ENCODE data around the gene CADM2.

The CADM2 gene

DNA sequence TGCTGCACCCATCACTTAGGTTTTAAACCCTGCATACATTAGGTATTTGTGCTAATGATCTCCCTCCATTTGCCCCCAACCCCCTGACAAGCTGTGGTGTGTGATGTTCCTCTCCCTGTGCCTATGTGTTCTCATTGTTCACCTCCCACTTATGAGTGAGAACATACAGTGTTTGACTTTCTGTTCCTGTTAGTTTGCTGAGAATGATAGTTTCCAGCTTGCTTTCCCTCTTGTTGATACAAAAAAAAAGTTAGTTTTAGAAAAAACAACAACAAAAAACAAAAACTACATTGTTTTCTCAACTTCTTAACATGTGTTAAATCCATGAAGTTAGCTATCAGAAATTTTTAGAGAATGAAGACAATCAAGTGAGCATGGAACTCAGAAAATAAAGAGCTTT, 1079.1 kb downstream of the CADM2 start:
- TF ChIP-seq, protein P1, sequence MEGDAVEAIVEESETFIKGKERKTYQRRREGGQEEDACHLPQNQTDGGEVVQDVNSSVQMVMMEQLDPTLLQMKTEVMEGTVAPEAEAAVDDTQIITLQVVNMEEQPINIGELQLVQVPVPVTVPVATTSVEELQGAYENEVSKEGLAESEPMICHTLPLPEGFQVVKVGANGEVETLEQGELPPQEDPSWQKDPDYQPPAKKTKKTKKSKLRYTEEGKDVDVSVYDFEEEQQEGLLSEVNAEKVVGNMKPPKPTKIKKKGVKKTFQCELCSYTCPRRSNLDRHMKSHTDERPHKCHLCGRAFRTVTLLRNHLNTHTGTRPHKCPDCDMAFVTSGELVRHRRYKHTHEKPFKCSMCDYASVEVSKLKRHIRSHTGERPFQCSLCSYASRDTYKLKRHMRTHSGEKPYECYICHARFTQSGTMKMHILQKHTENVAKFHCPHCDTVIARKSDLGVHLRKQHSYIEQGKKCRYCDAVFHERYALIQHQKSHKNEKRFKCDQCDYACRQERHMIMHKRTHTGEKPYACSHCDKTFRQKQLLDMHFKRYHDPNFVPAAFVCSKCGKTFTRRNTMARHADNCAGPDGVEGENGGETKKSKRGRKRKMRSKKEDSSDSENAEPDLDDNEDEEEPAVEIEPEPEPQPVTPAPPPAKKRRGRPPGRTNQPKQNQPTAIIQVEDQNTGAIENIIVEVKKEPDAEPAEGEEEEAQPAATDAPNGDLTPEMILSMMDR (conservative IDR thresholded peaks at IDR 0.05; ENCODE audit: control insufficient read depth, insufficient read depth, low read depth, low read length): no peak
- no peak overlapping the region for H3K4me3 ChIP-seq (ENCODE audit: control insufficient read depth, low read depth, low read length)
- DNase-seq (ENCODE audit: low read depth): no peak

DNA sequence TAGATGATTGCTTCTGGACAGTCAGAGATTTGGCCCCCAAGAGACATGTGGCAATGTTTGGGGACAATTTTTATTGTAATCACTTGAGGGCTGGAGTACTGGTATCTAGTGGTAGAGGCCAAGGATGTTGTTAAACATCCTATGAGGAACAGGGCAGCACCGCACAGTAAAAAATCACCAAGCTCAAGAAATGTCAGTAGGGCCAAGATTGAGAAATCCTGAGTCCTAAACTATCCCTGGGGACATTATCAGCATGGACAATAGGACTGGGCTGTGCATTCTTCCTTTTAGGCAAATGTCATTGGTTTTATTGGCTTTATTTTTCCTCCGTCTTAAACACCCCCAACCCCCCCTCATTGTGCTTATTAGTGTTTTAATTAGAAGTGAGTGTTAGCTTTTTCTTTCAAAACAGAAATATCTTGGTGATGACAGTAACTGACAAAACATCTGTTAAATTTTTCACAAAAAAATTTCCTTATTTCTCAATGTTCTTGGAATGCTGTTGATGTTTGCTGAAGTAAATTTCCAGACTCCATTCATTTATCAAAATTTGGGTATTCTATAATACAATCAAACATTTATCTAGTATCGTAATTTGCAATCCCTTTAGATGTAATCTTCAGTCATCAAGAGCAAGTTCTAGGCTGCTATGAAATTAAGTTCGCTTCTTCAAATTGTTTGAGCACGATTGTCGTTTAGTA, 1087.8 kb downstream of the CADM2 start:
- DNase-seq (ENCODE audit: low read depth): no peak
- TF ChIP-seq, protein P1 (conservative IDR thresholded peaks at IDR 0.05; ENCODE audit: control insufficient read depth, insufficient read depth, low read depth, low read length): no peak
- no peak overlapping the region for H3K4me3 ChIP-seq (ENCODE audit: control insufficient read depth, low read depth, low read length)

DNA sequence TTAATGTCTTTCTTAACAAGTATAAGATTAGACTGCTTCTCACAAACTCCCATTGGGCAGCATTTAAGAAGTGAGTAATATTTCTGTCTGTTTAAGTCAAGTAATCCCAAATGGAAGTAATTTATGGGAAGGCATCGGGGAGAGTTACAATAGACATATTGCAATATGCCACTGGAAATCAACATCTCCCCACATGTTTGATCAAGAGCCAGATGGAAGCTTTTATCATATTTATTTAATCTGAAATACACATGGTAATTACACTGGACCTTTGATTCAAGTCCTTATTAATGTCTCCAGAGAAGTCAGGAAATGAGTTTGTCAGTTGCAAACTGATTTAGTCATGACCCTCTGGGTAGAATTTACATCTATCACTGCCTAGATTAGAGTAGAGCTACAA, 1088.4 kb downstream of the CADM2 start:
- TF ChIP-seq, protein P1 (conservative IDR thresholded peaks at IDR 0.05; ENCODE audit: control insufficient read depth, insufficient read depth, low read depth, low read length): no peak
- no peak for DNase-seq (ENCODE audit: low read depth)
- no peak overlapping the region for H3K4me3 ChIP-seq (ENCODE audit: control insufficient read depth, low read depth, low read length)

DNA sequence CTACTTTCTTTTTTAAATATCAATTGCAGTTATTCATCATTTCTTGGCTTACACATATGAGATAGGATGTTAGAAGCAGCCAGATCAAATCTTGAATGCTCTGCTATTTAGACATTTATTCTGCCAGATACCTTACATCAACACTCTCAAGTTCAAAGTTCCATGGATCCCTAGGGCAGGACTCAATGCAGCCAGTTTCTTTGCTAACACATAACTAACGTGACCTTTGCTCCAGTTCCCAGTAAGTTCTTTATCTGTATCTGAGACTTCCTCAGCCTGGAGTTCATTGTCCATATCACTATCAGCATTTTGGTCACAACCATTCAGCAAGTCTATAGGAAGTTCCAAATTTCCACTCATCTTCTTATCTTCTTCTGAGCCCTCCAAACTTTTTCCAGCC, 1092.3 kb downstream of the CADM2 start:
- no peak for DNase-seq (ENCODE audit: low read depth)
- TF ChIP-seq, protein P1 (conservative IDR thresholded peaks at IDR 0.05; ENCODE audit: control insufficient read depth, insufficient read depth, low read depth, low read length): no peak
- no peak overlapping the region for H3K4me3 ChIP-seq (ENCODE audit: control insufficient read depth, low read depth, low read length)

DNA sequence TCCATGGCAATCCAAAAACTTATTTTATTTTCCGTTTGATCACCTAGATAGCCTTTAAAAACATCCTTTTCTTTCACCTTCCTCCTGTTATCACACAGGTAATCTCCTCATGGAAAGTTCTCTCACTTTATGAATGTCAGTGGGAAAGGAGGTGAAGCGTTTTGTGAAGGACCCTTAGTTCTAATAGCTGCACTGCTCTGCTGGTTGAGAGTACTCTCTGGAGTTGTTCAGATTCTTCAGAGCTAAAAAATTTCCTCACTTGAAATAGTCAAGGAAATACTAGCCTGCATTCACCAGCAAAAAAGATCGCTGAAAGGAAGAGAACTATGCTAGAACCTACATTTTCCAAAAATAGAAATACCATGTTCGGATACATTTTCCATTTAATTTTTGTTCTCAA, 1097.2 kb downstream of the CADM2 start:
- TF ChIP-seq, protein P1 (conservative IDR thresholded peaks at IDR 0.05; ENCODE audit: control insufficient read depth, insufficient read depth, low read depth, low read length): no peak
- H3K4me3 ChIP-seq (ENCODE audit: control insufficient read depth, low read depth, low read length): no peak overlapping the region
- DNase-seq (ENCODE audit: low read depth): no peak

DNA sequence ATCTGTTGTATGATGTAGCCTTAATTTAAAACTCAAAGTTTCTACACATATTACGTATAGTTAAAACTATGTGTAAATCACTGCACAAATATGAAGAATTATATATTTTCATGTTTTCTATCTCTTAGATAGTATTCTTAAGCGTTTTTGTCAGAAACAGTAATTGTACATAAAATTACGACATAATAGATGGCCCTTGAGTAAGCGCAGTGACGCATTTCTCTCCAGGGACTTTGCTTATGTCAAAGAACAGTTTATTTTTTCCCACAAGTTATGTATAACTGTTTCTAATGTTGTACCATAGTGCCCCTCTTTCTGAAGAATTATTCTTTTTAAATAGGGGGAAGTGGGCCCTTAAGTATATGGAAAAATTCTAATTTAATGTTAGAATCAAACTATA, 1098.2 kb downstream of the CADM2 start:
- H3K4me3 ChIP-seq (ENCODE audit: control insufficient read depth, low read depth, low read length): no peak overlapping the region
- DNase-seq (ENCODE audit: low read depth): peak; percentile 0
- TF ChIP-seq, protein P1 (conservative IDR thresholded peaks at IDR 0.05; ENCODE audit: control insufficient read depth, insufficient read depth, low read depth, low read length): no peak

DNA sequence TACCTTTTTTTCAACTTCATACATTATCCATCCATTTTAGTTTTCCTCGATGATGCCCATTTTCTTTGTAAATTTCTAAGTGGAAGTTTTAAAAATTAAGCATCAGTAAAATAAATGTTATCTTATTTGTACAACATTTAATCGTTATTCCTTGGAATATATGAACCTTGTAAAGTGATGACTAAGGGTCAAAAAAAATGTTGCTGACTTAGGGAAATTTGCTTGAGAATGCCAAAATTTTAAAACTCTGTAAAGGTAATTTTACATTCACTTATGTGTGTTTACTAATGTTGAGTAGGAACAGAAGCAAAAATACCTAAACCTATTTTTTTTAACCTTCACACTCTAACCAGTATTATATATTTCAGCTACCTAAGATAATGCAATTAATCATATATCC, 1115.0 kb downstream of the CADM2 start:
- TF ChIP-seq, protein P1 (conservative IDR thresholded peaks at IDR 0.05; ENCODE audit: control insufficient read depth, insufficient read depth, low read depth, low read length): no peak
- no peak for DNase-seq (ENCODE audit: low read depth)
- no peak overlapping the region for H3K4me3 ChIP-seq (ENCODE audit: control insufficient read depth, low read depth, low read length)

Measured in fibroblast of mammary gland (primary cell).